B cell (primary cell): Measurements from ENCODE around the gene MOB3B. TPM values are rescaled to one million over a fixed set of nuclear protein-coding genes. Genes with fewer than 3 reads are reported as not detected.

Source experiments
- ATAC-seq: fragments of 200-7000 bp; cut with Tn5 transposase; one replicate; pipeline ENCODE4 v1.10.0; 2021; ENCODE audit warnings: low read depth, mild to moderate bottlenecking, moderate number of reproducible peaks, moderate library complexity
- CTCF ChIA-PET: fragments of 350-600 bp; sonication (Branson Sonifier 250); formaldehyde crosslinking; loops from one replicate; lab custom pipeline; 2021; ENCODE audit warnings: antibody characterized with exemption, inconsistent platforms; lab: Charles Lee
- POLR2A ChIA-PET: fragments of 350-600 bp; sonication (Branson Sonifier 250); formaldehyde crosslinking; loops from one replicate; lab custom pipeline; 2021; ENCODE audit warnings: antibody characterized with exemption; lab: Charles Lee
- DNase-seq: peaks from one replicate; pipeline ENCODE4 v3.0.0; 2013
- H2AFZ ChIP-seq: 2 replicates; pipeline ENCODE4 v1.6.1; 2012; ENCODE audit warnings: mild to moderate bottlenecking, low read depth, low read length; ENCODE audit not compliant: insufficient read depth, poor library complexity, severe bottlenecking
- H3K27ac ChIP-seq, 2 donors: 1 replicate in 1 of 2; 2 replicates in 1 of 2; pipeline ENCODE4 v1.5.1; 2012 to 2013; ENCODE audit warnings: low read length in 2 of 2, mild to moderate bottlenecking in 2 of 2, moderate library complexity in 1 of 2
- H3K27me3 ChIP-seq, 4 experiments: fragments of 200-600 bp in 1 of 4; sonication (generic) in 1 of 4; replicated peaks in 1 of 4; 1 replicate in 2 of 4; 2 replicates in 2 of 4; pipeline versions ENCODE4 v1.6.1 to v1.7.0; 2013 to 2016; ENCODE audit warnings: low read length in 3 of 4, mild to moderate bottlenecking in 2 of 4, mixed read lengths in 1 of 4, moderate library complexity in 1 of 4; ENCODE audit not compliant: insufficient read depth in 4 of 4, control insufficient read depth in 3 of 4; ENCODE audit errors: control extremely low read depth in 1 of 4
- H3K36me3 ChIP-seq, 2 experiments: replicated peaks in 1 of 2; 1 replicate in 1 of 2; 2 replicates in 1 of 2; pipeline versions ENCODE4 v1.6.1 to v1.7.1; 2013; ENCODE audit warnings: low read length in 1 of 2; ENCODE audit not compliant: insufficient read depth in 2 of 2, control insufficient read depth in 1 of 2; ENCODE audit errors: control extremely low read depth in 1 of 2, extremely low read depth in 1 of 2
- H3K4me1 ChIP-seq, 2 donors: fragments of 200-600 bp in 1 of 2; sonication (generic) in 1 of 2; 1 replicate in 1 of 2; 2 replicates in 1 of 2; pipeline versions ENCODE4 v1.5.1 to v1.6.1; 2013 to 2017; ENCODE audit warnings: low read length in 2 of 2; ENCODE audit not compliant: control insufficient read depth in 2 of 2, insufficient read depth in 2 of 2
- H3K4me2 ChIP-seq: replicated peaks from 2 replicates; pipeline ENCODE3; 2012; ENCODE audit warnings: mild to moderate bottlenecking, low read depth, low read length; ENCODE audit not compliant: poor library complexity, severe bottlenecking
- H3K4me3 ChIP-seq, 5 experiments: fragments of 200-600 bp in 1 of 5; sonication (generic) in 1 of 5; 1 replicate in 3 of 5; 2 replicates in 2 of 5; pipeline versions ENCODE4 v1.5.1 to v1.7.0; 2011 to 2016; ENCODE audit warnings: low read length in 4 of 5, mild to moderate bottlenecking in 4 of 5, low read depth in 2 of 5, control low read depth in 1 of 5, moderate library complexity in 1 of 5; ENCODE audit not compliant: insufficient read depth in 1 of 5; ENCODE audit errors: control extremely low read depth in 1 of 5, extremely low read depth in 1 of 5
- H3K79me2 ChIP-seq: fragments of 200-600 bp; sonication (generic); one replicate; pipeline ENCODE4 v1.6.0; 2016; ENCODE audit warnings: low read length; ENCODE audit not compliant: control insufficient read depth, insufficient read depth
- H3K9ac ChIP-seq: fragments of 200-600 bp; sonication (generic); 2 replicates; pipeline ENCODE4 v1.6.1; 2017; ENCODE audit warnings: mild to moderate bottlenecking, low read length, moderate library complexity
- H3K9me3 ChIP-seq, 3 donors: one replicate each; pipeline versions ENCODE4 v1.6.1 to v1.7.1; 2013; ENCODE audit warnings: low read length in 2 of 3; ENCODE audit not compliant: control insufficient read depth in 2 of 3, insufficient read depth in 1 of 3; ENCODE audit errors: control extremely low read depth in 1 of 3
- H4K20me1 ChIP-seq: 2 replicates; pipeline ENCODE4 v1.6.0; 2012; ENCODE audit warnings: mild to moderate bottlenecking, low read length; ENCODE audit not compliant: insufficient read depth, control insufficient read depth, poor library complexity, severe bottlenecking
- H3K27ac Mint-ChIP-seq: one replicate; pipeline ENCODE4 v1.8.0; 2021; ENCODE audit warnings: mixed read lengths
- H3K27me3 Mint-ChIP-seq: one replicate; pipeline ENCODE4 v1.8.0; 2021; ENCODE audit warnings: mixed read lengths
- H3K4me1 Mint-ChIP-seq: one replicate; pipeline ENCODE4 v1.8.0; 2021; ENCODE audit warnings: mixed read lengths
- H3K4me3 Mint-ChIP-seq: one replicate; pipeline ENCODE4 v1.8.0; 2021; ENCODE audit warnings: mixed read lengths
- H3K9me3 Mint-ChIP-seq: one replicate; pipeline ENCODE4 v1.8.0; 2022; ENCODE audit warnings: mixed read lengths; ENCODE audit not compliant: insufficient read depth
- CTCF ChIP-seq: fragments of 200-600 bp; IDR thresholded peaks from one replicate; pipeline ENCODE4 v1.8.0; 2022; ENCODE audit warnings: antibody characterized with exemption, mild to moderate bottlenecking
- EZH2 ChIP-seq: IDR thresholded peaks from 2 replicates; pipeline ENCODE4 v1.6.1; 2012; ENCODE audit warnings: borderline replicate concordance, low read depth, mild to moderate bottlenecking, moderate library complexity, low read length; ENCODE audit not compliant: insufficient read depth, poor library complexity, severe bottlenecking
- WGBS: methylation state at CpG from one replicate; pipeline ENCODE4 v1.1.5; 2013; ENCODE audit warnings: missing lambda C conversion rate; ENCODE audit not compliant: insufficient coverage; 5-methylcytosine and 5-hydroxymethylcytosine counted together
- intact Hi-C: fragments of 100-400 bp; cut with micrococcal nuclease; formaldehyde crosslinking; loops from one replicate; pipeline ENCODE4 v1.10.0; 2022
- polyA plus RNA-seq: library from polyadenylated mRNA; depleted of rRNA; stranded (reverse); fragments of >200 nt; gene quantifications from 2 replicates; pipeline ENCODE4 v1.2.3, GENCODE V29; 2012
- total RNA-seq, 2 donors: library from RNA; stranded (reverse); fragments of 120-200 nt in 1 of 2; gene quantifications; 1 replicate in 1 of 2; 2 replicates in 1 of 2; pipeline versions ENCODE4 v1.2.3 to v1.2.4, GENCODE V29; 2013 to 2022

MOB3B gene
- total and polyA plus RNA-seq, 2 donors (not counting 1 experiment from before 2014, with no cell fraction given) = 7.3 to 7.9 TPM

GRCh38 chr9:27518006-27518405 is 11.6 kb downstream of the MOB3B start:
- CTCF ChIA-PET = interaction anchor here (1.2 to 1.5 kb wide), 2 partner anchors 94 to 185 kb away, joined by 3 to 4 read pairs; no protein-coding TSS in a partner anchor
- no peak overlapping the region for H3K4me3 Mint-ChIP-seq
- no peak overlapping the region for H3K9ac ChIP-seq
- intact Hi-C loops = no loop called here
- 80% methylated on average over 1 of the region's 2 CpGs for WGBS
- no peaks in the 10 kb centered on the region for H3K27me3 ChIP-seq
- H3K27me3 Mint-ChIP-seq = no peaks in the 10 kb centered on the region
- no peak overlapping the region for H3K27ac ChIP-seq
- no peak overlapping the region for H3K27ac Mint-ChIP-seq
- POLR2A ChIA-PET = no interaction called here
- H4K20me1 ChIP-seq = peaks cover 60% of the 10 kb centered on the region
- DNase-seq (no peak), ATAC-seq (no peak)
- no peak overlapping the region for H2AFZ ChIP-seq
- peaks cover 0 to 3% of the 10 kb centered on the region in 2 donors for H3K4me1 ChIP-seq
- H3K4me1 Mint-ChIP-seq = peaks cover 49% of the 10 kb centered on the region
- H3K9me3 Mint-ChIP-seq = no peaks in the 10 kb centered on the region
- no peaks in the 10 kb centered on the region for H3K9me3 ChIP-seq
- peaks cover 0 to 6% of the 10 kb centered on the region in 2 experiments for H3K36me3 ChIP-seq
- TF ChIP-seq EZH2 = no peak
- no peak for TF ChIP-seq CTCF
- peaks cover 96% of the 10 kb centered on the region for H3K79me2 ChIP-seq
- H3K4me3 ChIP-seq = no peak overlapping the region
- no peak overlapping the region for H3K4me2 ChIP-seq

GRCh38 chr9:27514551-27514950 is 15.1 kb downstream of the MOB3B start:
- DNase-seq (no peak), ATAC-seq (no peak)
- no peaks in the 10 kb centered on the region for H3K27me3 ChIP-seq
- intact Hi-C loops = no loop called here
- no peaks in the 10 kb centered on the region for H3K9me3 ChIP-seq
- H3K79me2 ChIP-seq = peaks cover 78% of the 10 kb centered on the region
- H3K4me3 ChIP-seq = no peak overlapping the region
- WGBS = no CpG with 5 or more reads among the region's 2 CpGs
- no peak overlapping the region for H2AFZ ChIP-seq
- no peak overlapping the region for H3K4me3 Mint-ChIP-seq
- ChIA-PET POLR2A (no interaction called here), CTCF (interaction anchor here (0.9 to 1.1 kb wide), 2 partner anchors 12 to 181 kb away, joined by 3 to 5 read pairs; no protein-coding TSS in a partner anchor)
- no peaks in the 10 kb centered on the region for H3K27me3 Mint-ChIP-seq
- H3K9ac ChIP-seq = no peak overlapping the region
- peaks cover 46% of the 10 kb centered on the region for H4K20me1 ChIP-seq
- peaks cover 0 to 8% of the 10 kb centered on the region in 2 experiments for H3K36me3 ChIP-seq
- no peak overlapping the region for H3K27ac ChIP-seq
- TF ChIP-seq EZH2 (no peak), CTCF (no peak)
- H3K4me2 ChIP-seq = no peak overlapping the region
- no peak overlapping the region for H3K27ac Mint-ChIP-seq
- H3K4me1 Mint-ChIP-seq = peaks cover 38% of the 10 kb centered on the region
- H3K4me1 ChIP-seq = peaks cover 0 to 3% of the 10 kb centered on the region in 2 donors
- H3K9me3 Mint-ChIP-seq = no peaks in the 10 kb centered on the region
